T-helper 22 cell (primary cell): ENCODE results near the gene PAX7.

ENCODE experiments used
- DNase-seq: peaks from one replicate; pipeline ENCODE4 v3.0.0-alpha.2; 2020; ENCODE audit warnings: low read depth

The PAX7 gene

DNA sequence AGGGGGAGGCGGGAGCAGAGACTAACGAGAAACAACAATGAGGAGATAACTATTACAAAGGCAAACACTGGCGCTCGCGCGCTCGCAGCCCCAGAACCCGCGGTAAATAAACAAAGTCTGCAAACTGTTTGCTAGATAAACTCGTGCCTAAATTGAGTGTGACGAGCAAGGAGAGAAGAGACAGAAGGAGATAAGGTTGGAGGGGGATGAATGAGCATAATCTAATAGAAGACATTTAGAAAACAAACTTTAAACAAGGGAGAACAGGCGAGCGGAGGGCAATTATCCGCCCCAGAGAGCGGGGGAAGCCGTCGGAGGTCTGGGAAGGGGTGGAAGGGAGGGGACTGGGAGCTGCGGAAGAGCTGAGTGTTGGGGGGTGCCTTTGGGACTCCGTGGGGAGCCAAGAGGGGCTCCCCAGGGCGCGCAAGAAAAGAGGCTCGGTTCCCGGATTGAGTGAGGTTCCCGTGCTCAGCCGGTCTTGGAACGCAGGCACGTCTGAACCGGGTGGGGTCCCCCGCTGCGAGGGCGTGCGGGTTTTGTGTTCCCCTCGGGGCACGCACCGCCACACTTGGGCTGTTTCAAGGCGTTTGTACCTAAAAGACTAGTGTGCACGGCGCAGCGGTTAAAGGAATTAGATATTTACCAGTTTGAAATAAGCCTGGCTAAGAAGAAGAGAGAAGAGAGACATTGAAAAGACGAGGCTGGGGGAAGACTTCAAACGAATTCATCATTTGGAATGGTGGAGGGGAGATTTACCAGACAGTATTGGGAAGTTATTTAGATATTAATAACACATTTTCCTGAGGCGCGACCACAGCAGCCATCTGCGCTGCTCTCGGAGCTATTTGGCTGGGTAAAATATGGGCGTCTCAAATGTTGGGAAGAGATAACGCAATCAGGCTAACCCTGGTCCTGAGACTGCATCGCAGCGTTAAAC is 10.6 kb downstream of the PAX7 start:
- DNase-seq: no peak

DNA sequence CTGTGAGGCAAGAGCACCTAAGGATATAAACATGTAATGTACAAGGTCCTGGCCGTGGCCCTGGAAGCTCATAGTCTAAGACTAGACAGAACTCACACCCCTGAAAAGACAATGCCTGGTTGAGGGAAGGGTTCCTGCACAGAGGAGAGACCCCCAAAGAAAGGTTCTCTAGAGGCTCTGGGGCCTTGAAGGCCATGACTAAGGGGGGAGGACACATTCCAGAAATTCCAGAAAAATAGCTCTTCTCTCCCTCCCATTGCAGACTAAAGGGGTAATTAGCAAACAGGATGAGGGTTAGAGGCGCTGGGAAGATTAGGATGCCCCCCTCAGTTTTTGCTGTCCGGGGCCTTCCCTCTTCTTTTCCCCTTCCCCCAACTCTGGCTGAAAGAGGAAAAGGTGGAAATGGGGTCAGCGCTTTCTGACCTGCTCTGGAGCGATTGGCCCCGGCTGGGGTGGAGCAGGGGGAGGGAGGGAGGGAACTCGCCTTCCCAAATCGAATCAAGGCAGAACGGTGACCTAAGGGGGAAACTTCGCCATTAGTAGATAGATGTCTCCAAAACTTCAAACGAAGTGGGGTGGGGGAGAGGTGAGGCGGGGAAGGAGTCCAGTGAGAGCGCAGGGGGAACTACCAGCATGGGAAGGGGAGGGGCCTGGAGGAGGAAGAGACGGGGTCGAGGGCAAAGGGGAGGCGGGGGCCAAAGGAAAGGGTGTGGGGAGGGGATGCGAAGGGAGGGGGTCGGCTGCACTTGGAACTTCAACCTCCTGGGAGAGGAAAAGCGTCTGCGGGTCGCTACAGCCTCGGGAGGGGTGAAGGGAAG is 11.8 kb downstream of the PAX7 start:
- DNase-seq: no peak

GRCh38 chr1:18643154-18644012 is 12.7 kb downstream of the PAX7 start:
- no peak for DNase-seq

DNA sequence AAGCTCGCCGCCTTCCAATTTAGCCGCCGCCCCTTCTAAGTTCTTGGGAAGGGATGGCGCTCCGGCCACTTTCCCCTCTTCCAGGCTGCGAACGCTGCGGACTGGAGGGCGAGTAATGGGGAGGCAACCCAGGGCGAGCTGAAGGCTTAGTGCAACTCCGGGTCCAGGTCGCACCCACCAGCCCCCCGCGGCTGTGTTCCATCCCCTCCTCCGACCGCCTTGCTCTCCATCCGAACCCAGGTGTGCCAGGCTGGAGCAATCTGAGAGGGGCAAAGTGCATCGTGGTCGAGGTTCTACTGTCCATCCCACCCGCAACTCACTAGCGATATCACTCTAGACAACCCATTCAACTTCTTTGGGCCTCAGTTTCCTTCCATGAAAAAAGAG is 13.4 kb downstream of the PAX7 start:
- DNase-seq: no peak

- no peak for DNase-seq
Measured at GRCh38 chr1:18644446-18644845, 13.8 kb downstream of the PAX7 start.

GRCh38 chr1:18644973-18645746 is 14.5 kb downstream of the PAX7 start:
- no peak for DNase-seq

GRCh38 chr1:18645747-18646090 is 15.1 kb downstream of the PAX7 start:
- DNase-seq: no peak

DNA sequence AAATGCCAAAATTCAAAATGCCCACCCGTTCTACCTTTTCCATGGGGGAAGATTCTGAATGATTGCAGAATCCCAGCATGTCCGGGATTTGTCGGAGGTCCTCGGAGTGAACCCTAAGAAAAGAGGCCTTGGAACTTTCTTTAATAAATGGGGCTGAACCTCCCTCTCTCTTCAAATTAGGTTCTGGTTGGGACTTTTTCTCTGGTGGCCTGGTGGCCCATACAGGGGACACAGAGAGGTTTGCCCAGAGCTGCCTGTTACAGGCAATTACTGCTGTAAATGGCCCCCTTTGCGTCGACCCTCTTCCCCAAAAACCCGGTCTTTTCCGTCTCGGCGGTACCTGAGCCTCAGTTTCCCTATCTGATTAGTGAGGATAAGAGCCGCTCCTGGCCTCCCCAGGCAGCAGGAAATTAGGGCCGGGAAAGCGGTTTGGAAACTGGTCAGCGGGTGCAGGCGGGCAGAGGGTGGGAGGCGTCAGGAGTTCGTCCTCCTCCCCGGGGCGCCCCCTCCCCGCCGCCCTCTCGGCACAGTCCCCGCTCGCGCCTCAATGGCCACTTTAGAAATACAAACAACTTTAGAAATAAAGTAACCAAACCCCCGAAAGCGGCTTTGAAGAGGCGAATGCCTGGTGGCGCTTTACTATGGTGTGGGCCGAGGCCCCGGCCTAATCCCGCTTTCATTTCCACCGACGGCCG is 15.6 kb downstream of the PAX7 start:
- no peak for DNase-seq

- DNase-seq: no peak
Measured at GRCh38 chr1:18646786-18647410, 16.3 kb downstream of the PAX7 start.

DNA sequence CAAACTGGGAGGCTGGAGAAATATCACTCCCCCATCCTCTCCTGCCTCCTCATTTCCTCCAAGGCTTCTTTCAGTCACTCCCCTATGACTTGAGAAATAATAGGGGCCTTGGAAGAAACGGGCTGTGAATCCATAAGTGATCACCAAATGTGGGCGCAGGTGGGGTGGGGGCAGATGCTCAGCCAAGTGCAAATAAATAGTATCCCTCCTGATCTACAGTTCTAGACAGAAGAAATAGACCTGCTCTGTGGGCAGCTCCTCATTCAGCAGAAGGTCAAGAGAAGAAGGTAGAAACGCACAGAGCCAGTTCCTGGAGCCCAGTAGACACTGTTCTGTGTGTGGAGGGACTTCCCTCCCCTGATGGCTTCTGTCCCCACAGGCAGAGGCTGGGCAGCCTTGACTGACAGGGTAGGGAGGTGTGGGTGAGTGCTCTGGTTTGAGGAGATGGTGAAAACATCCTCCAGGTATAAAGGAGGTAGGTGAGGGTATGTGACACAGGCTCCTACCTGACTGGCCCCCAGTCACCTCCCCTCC is 17.1 kb downstream of the PAX7 start:
- no peak for DNase-seq

DNA sequence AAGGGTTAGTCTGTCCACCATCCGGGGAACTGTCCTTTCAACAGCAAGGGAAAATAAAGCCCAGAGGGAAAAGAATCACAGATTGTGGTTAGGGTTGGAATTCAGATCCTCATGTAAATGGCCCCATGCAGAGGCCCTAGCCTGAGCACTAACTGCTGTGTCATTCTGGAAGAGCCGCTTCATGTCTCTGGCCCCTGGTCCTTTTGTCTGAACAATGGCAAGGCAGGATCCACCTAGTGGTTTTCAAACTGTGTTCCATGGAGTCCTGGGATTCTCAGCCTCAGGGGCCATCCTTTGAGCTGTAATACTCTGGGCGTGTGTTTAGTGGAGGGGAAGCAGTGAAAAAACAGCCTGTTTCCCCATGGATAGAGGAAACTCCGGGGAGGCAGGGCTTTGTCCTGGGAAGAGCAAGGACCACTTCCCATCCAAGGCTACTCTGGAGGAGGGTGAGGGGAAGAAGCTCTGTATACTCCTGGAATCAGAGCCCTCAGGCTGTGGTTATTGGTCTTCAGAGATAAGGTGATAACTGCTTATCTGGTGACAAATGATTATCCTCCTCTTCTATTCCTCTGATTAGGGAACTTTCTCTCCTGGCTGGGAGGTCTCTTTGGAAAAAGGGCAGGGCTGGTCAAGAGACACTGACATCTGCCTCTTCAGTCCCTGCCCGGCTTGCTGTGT is 19.2 kb downstream of the PAX7 start:
- DNase-seq: no peak

DNA sequence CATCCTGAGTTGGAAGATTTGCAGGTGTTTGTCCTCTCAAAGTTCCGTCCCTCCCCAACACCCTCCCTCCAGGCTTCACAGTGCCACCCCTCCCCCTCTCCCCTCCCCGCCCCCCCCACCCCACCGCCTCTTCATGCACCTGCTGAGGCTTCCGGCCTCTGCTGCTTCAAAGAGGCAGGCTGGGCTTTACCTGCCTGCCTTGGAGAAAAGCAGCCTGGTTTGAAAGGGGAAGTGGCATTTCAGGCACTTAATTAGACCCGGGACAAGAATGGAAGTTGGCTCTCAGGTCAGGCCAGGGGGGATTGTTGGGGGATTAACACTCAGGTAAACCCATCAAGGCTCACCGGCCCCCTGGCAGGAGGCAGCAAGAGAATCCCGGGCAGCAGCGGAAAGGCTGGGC is 21.1 kb downstream of the PAX7 start:
- DNase-seq: no peak

DNA sequence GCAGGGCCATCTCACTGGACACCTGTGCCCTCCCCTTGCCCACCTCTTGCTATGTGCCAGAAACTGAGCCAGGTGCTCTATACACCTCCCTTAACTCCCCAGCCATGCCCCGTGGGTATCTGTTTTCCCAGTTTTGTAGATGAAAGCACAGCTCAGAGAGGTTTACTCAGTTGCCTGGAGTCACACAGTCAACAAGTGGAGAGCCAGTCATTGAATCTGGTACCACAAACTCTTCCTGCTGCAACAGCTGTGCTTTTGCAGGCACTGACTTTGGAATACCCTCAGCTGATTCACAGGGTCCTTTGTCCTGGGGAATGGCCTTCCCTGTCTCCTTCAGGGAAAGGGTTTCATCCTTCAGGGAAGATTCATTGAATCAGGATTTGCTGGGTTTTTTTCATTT is 22.1 kb downstream of the PAX7 start:
- DNase-seq: no peak

GRCh38 chr1:18653367-18653766 is 22.7 kb downstream of the PAX7 start:
- no peak for DNase-seq

- no peak for DNase-seq
Measured at GRCh38 chr1:18653916-18654315, 23.3 kb downstream of the PAX7 start.

- no peak for DNase-seq
Measured at GRCh38 chr1:18654599-18654998, 24.0 kb downstream of the PAX7 start.

DNA sequence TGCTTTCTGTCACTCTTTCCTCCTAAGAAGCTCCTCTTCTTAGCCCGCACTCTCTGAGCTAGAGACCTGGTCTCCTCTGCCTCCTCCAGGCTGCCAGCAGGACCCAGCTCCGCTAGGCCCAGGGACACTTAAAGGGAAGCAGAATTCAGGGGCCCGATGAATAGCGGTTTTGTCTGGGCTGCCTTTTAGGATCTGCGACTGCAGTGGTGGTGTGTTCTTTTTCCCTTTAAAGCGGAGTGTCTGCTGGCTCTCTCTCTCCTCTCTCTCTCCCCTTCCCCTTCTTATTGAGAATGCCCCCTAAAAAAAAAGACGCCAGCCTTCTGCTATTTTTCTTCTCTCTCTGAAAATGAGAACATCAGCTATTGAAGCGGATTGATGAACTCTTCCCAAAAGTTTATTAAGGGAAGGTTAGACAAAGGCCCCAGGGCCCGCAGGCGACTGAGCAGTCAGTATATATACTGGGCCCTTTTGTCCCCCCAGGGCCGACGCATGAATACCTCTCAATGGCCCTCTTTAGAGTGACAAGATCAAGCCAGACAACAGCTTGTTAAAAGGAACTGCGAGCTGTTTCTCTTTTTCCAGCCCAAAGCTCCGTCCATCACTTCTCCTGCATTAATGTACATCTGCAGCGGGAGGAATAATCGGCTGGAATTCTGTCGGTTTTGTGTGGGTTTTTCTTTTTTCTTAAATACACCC is 27.0 kb downstream of the PAX7 start:
- no peak for DNase-seq

- DNase-seq: no peak
Measured at GRCh38 chr1:18658831-18659230, 28.2 kb downstream of the PAX7 start.
